ENCODE measurements around the gene MAGEA8.

The MAGEA8 gene

DNA sequence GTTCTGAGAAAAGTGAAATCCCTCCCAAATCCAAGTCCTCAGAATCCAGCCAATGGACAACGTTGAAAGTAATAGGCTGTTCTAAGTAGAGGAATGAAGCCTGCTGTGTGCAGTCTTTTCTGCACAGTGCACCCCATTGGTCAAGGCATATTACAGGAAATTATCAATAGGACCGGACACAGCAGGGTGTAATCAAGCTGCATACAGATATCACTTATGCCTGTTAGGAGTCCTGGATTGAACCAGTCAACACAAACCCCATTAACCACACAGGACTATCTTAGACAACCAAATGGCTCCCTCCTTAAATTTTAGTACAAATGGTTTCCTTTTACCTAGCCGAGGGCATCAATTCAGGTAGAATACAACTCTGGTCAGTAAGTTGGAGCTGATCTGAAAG is 34.2 kb upstream of the MAGEA8 start:
- TF ChIP-seq, protein P1, sequence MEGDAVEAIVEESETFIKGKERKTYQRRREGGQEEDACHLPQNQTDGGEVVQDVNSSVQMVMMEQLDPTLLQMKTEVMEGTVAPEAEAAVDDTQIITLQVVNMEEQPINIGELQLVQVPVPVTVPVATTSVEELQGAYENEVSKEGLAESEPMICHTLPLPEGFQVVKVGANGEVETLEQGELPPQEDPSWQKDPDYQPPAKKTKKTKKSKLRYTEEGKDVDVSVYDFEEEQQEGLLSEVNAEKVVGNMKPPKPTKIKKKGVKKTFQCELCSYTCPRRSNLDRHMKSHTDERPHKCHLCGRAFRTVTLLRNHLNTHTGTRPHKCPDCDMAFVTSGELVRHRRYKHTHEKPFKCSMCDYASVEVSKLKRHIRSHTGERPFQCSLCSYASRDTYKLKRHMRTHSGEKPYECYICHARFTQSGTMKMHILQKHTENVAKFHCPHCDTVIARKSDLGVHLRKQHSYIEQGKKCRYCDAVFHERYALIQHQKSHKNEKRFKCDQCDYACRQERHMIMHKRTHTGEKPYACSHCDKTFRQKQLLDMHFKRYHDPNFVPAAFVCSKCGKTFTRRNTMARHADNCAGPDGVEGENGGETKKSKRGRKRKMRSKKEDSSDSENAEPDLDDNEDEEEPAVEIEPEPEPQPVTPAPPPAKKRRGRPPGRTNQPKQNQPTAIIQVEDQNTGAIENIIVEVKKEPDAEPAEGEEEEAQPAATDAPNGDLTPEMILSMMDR (IDR thresholded peaks at IDR 0.05; ENCODE audit: low read depth, low read length, missing control alignments), result no peak
- no peak overlapping the region for H3K4me3 ChIP-seq (replicated peaks; ENCODE audit: low read depth, low read length)
- DNase-seq (ENCODE audit: extremely low read depth, low read depth), result no peak

DNA sequence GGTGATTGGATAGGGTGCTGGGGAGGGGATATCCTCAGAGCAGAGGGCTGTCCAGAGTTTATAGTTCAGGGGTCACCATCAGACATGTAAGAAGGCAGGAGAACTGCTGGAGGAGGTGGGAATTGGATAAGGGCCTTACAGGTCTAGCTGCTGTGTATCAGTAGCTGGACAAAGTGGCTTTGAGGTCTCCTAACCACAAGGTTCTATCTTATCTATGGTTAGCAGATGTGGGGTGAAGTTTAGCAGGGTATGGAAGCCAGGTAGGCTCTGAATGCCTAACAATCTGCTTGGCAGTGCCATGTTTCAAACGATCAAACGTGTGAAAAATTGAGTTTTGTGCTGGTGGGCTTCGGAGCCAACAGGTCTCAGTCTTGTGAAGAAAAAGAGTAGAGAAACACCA is 32.1 kb upstream of the MAGEA8 start:
- TF ChIP-seq, protein P1 (IDR thresholded peaks at IDR 0.05; ENCODE audit: low read depth, low read length, missing control alignments), result no peak
- no peak for DNase-seq (ENCODE audit: extremely low read depth, low read depth)
- H3K4me3 ChIP-seq (replicated peaks; ENCODE audit: low read depth, low read length), result no peak overlapping the region

DNA sequence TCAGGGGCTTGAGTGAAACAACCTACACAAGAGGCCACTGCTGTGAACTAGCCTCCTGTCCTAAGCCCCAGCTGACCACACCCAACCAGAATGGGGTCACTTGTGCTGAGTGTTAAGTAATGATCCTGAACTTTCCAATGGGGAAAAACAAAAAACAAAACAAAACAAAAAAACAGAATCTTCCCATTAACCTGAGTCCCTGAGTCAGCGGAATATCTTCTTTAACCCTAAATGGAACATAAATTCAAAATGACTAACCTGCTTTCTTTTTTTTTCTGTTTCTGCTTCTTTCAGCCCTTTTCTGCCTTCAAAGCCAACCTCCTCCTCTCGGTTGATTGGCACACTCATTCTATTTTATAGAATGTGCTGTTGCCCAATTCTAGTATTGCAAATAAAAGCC is 31.2 kb upstream of the MAGEA8 start:
- TF ChIP-seq, protein P1 (IDR thresholded peaks at IDR 0.05; ENCODE audit: low read depth, low read length, missing control alignments), result no peak

DNA sequence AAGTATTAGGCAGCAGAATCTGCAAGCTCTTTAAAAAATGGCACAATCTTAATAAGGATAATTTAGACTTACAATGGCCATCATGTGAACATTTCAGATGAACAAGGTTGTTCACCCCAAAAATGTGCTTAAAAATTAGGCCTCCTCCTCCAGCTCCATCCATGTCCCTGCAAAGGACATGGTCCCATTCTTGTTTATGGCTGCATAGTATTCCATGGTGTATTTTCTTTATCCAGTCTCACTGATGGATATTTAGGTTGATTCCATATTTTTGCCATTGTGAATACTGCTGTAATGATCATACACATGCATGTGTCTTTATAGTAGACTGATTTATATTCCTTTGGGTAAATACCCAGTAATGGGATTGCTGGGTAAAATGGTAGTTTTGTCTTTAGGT is 29.1 kb upstream of the MAGEA8 start:
- DNase-seq (ENCODE audit: extremely low read depth, low read depth), result no peak
- H3K4me3 ChIP-seq (replicated peaks; ENCODE audit: low read depth, low read length), result no peak overlapping the region
- TF ChIP-seq, protein P1 (IDR thresholded peaks at IDR 0.05; ENCODE audit: low read depth, low read length, missing control alignments), result no peak

More for the DNA sequence above, 31.2 kb upstream of the MAGEA8 start:
- no peak for DNase-seq (ENCODE audit: extremely low read depth, low read depth)
- no peak overlapping the region for H3K4me3 ChIP-seq (replicated peaks; ENCODE audit: low read depth, low read length)

DNA sequence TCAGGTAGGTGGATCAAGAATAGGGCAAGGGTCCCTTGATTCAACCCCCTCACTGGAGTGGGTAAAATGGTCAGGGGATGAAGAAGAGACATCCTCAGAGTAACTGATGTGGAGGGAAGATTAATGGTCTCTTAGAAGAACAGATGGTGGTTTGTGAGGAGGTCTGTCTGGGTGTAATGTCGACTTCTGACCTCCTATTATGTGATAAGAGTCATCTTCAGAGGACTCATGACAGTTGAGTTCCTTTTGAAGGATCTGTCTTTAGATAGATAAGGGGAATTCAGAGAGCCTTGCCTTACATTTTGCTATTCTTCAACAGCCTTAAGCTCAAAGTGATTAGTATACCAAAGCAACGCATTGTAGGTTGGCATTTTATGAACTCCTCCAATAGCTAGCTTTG is 27.1 kb upstream of the MAGEA8 start:
- H3K4me3 ChIP-seq (replicated peaks; ENCODE audit: low read depth, low read length), result no peak overlapping the region
- TF ChIP-seq, protein P1 (IDR thresholded peaks at IDR 0.05; ENCODE audit: low read depth, low read length, missing control alignments), result no peak
- no peak for DNase-seq (ENCODE audit: extremely low read depth, low read depth)

DNA sequence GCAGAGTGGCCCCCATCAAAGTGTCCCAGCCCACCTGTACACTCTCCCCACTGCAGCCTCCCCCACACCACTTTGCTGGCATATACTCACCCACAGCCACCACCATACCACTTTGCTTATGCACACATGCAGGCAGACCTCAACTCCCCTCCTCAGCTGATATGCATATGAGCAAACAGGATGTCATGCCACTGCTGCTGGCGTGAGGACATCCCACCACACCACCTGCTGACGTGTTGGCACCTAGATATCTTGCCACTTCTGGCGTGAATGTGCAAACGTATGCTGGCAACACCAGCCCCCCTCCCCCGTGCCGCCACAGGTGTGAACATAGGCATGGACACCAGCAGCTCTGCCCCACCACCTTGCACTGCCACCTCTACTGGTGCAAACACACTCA is 22.4 kb upstream of the MAGEA8 start:
- DNase-seq (ENCODE audit: extremely low read depth, low read depth), result no peak
- H3K4me3 ChIP-seq (replicated peaks; ENCODE audit: low read depth, low read length), result no peak overlapping the region
- TF ChIP-seq, protein P1 (IDR thresholded peaks at IDR 0.05; ENCODE audit: low read depth, low read length, missing control alignments), result no peak

DNA sequence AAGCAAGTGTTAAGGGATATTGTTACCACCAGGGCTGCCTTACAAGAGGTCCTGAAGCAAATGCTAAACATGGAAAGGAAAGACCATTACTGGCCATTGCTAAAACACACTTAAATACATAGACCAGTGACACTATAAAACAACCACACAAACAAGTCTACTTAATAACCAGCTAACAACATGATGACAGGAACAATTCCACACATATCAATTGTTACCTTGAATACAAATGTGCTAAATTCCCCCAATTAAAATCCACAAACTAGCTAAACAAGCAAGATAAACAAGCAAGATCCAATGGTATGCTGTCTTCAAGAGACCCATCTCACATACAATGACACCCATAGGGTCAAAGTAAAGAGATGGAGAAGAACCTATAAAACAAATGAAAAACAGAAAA is 20.5 kb upstream of the MAGEA8 start:
- no peak for DNase-seq (ENCODE audit: extremely low read depth, low read depth)
- TF ChIP-seq, protein P1 (IDR thresholded peaks at IDR 0.05; ENCODE audit: low read depth, low read length, missing control alignments), result no peak
- H3K4me3 ChIP-seq (replicated peaks; ENCODE audit: low read depth, low read length), result no peak overlapping the region

All from HFF-Myc (cell line).